ENCODE measurements around the gene RNGTT. TPM values are rescaled to one million over a fixed set of nuclear protein-coding genes. Genes with fewer than 3 reads are reported as not detected.

RNGTT gene
- total RNA-seq, 1 donor from 2014 or later = 14.6 TPM

GRCh38 chr6:88653936-88654335, 309.5 kb downstream of the RNGTT start:
- DNase-seq (ENCODE audit: low spot score) = no peak
- Mint-ChIP-seq H3K27ac (ENCODE audit: unreplicated experiment) (no peak overlapping the region), H3K36me3 (ENCODE audit: low read depth, unreplicated experiment) (peaks cover 2% of the 10 kb centered on the region), H3K27me3 (ENCODE audit: unreplicated experiment) (peaks cover 2% of the 10 kb centered on the region), H3K4me3 (ENCODE audit: unreplicated experiment) (no peak overlapping the region), H3K9me3 (ENCODE audit: unreplicated experiment) (no peaks in the 10 kb centered on the region), H3K4me1 (ENCODE audit: unreplicated experiment) (no peaks in the 10 kb centered on the region)
- no peak for TF ChIP-seq CTCF (IDR thresholded peaks at IDR 0.05; ENCODE audit: unreplicated experiment)

GRCh38 chr6:88651400-88651799, 312.0 kb downstream of the RNGTT start:
- H3K27ac Mint-ChIP-seq (ENCODE audit: unreplicated experiment) = no peak overlapping the region
- DNase-seq (ENCODE audit: low spot score) = no peak
- H3K27me3 Mint-ChIP-seq (ENCODE audit: unreplicated experiment) = no peaks in the 10 kb centered on the region
- H3K4me3 Mint-ChIP-seq (ENCODE audit: unreplicated experiment) = no peak overlapping the region
- no peak for TF ChIP-seq CTCF (IDR thresholded peaks at IDR 0.05; ENCODE audit: unreplicated experiment)
- H3K9me3 Mint-ChIP-seq (ENCODE audit: unreplicated experiment) = no peaks in the 10 kb centered on the region
- H3K4me1 Mint-ChIP-seq (ENCODE audit: unreplicated experiment) = no peaks in the 10 kb centered on the region
- H3K36me3 Mint-ChIP-seq (ENCODE audit: low read depth, unreplicated experiment) = no peaks in the 10 kb centered on the region

GRCh38 chr6:88650979-88651378, 312.4 kb downstream of the RNGTT start:
- Mint-ChIP-seq H3K27ac (ENCODE audit: unreplicated experiment) (no peak overlapping the region), H3K4me1 (ENCODE audit: unreplicated experiment) (no peaks in the 10 kb centered on the region), H3K9me3 (ENCODE audit: unreplicated experiment) (no peaks in the 10 kb centered on the region), H3K36me3 (ENCODE audit: low read depth, unreplicated experiment) (no peaks in the 10 kb centered on the region), H3K27me3 (ENCODE audit: unreplicated experiment) (no peaks in the 10 kb centered on the region), H3K4me3 (ENCODE audit: unreplicated experiment) (no peak overlapping the region)
- no peak for TF ChIP-seq CTCF (IDR thresholded peaks at IDR 0.05; ENCODE audit: unreplicated experiment)
- no peak for DNase-seq (ENCODE audit: low spot score)

GRCh38 chr6:88650029-88650619, 313.3 kb downstream of the RNGTT start:
- H3K27ac Mint-ChIP-seq (ENCODE audit: unreplicated experiment) = no peak overlapping the region
- H3K9me3 Mint-ChIP-seq (ENCODE audit: unreplicated experiment) = no peaks in the 10 kb centered on the region
- no peaks in the 10 kb centered on the region for H3K4me1 Mint-ChIP-seq (ENCODE audit: unreplicated experiment)
- H3K27me3 Mint-ChIP-seq (ENCODE audit: unreplicated experiment) = no peaks in the 10 kb centered on the region
- H3K36me3 Mint-ChIP-seq (ENCODE audit: low read depth, unreplicated experiment) = no peaks in the 10 kb centered on the region
- DNase-seq (ENCODE audit: low spot score) = no peak
- TF ChIP-seq CTCF (IDR thresholded peaks at IDR 0.05; ENCODE audit: unreplicated experiment) = no peak
- no peak overlapping the region for H3K4me3 Mint-ChIP-seq (ENCODE audit: unreplicated experiment)

- no peaks in the 10 kb centered on the region for H3K36me3 Mint-ChIP-seq (ENCODE audit: low read depth, unreplicated experiment)
- no peak overlapping the region for H3K4me3 Mint-ChIP-seq (ENCODE audit: unreplicated experiment)
- H3K9me3 Mint-ChIP-seq (ENCODE audit: unreplicated experiment) = no peaks in the 10 kb centered on the region
- H3K27ac Mint-ChIP-seq (ENCODE audit: unreplicated experiment) = no peak overlapping the region
- DNase-seq (ENCODE audit: low spot score) = no peak
- peaks cover 1% of the 10 kb centered on the region for H3K27me3 Mint-ChIP-seq (ENCODE audit: unreplicated experiment)
- peaks cover 3% of the 10 kb centered on the region for H3K4me1 Mint-ChIP-seq (ENCODE audit: unreplicated experiment)
- no peak for TF ChIP-seq CTCF (IDR thresholded peaks at IDR 0.05; ENCODE audit: unreplicated experiment)
These were observed 322.1 kb downstream of the RNGTT start for GRCh38 chr6:88641178-88641903.

Measured in endothelial cell (in vitro differentiated cells).